ENCODE measurements around the gene MICU2.
"Not testable (repeated sequence)": the region's sequence is repeated elsewhere in the genome, so short reads cannot be mapped to it uniquely, and the experiment has no call there.

GRCh38 chr13:21590665-21591456, 13.1 kb downstream of the MICU2 start:
- not testable (repeated sequence) for TF ChIP-seq CTCF, POLR2AphosphoS5, POLR2A (IDR thresholded peaks at IDR 0.05)
